BJ (cell line): ENCODE measurements around the gene COL6A3. TPM values are rescaled to one million over a fixed set of nuclear protein-coding genes. Genes with fewer than 3 reads are reported as not detected.

Experiments used
- CTCF ChIA-PET: fragments of 350-600 bp; formaldehyde crosslinking; extraction: SDS; loops from one replicate; lab custom pipeline; 2021; ENCODE audit warnings: antibody characterized with exemption, inconsistent platforms; lab: Yijun Ruan, JAX
- POLR2A ChIA-PET: fragments of 300-600 bp; sonication (Branson Sonifier 250); formaldehyde crosslinking; extraction: SDS; loops from one replicate; lab custom pipeline; 2021; ENCODE audit warnings: antibody characterized with exemption; lab: Charles Lee
- DNase-seq: peaks from one replicate; pipeline ENCODE4 v3.0.0-alpha.2; 2011; ENCODE audit warnings: low read depth
- H3K27me3 ChIP-seq: 2 replicates; pipeline ENCODE4 v1.6.0; 2011; ENCODE audit warnings: low read length; ENCODE audit not compliant: control insufficient read depth, insufficient read depth
- H3K36me3 ChIP-seq: 2 replicates; pipeline ENCODE4 v1.5.1; 2011; ENCODE audit warnings: low read length; ENCODE audit not compliant: control insufficient read depth, insufficient read depth
- H3K4me3 ChIP-seq: 2 replicates; pipeline ENCODE4 v1.5.1; 2011; ENCODE audit warnings: low read depth, mild to moderate bottlenecking, control low read depth, low read length
- CTCF ChIP-seq: IDR thresholded peaks from 2 replicates; pipeline ENCODE4 v1.5.1; 2011; ENCODE audit warnings: low read depth, mild to moderate bottlenecking, control low read depth, inconsistent platforms, low read length, moderate library complexity; ENCODE audit not compliant: insufficient read depth
- polyA plus RNA-seq: library from polyadenylated mRNA; depleted of rRNA; stranded (reverse); fragments of >200 nt; gene quantifications from 2 replicates; pipeline ENCODE4 v1.2.3, GENCODE V29; 2011

COL6A3 gene
- polyA plus RNA-seq, 1 experiment, result 695 TPM

- POLR2A ChIA-PET, result no interaction called here
- DNase-seq, result no peak
- H3K36me3 ChIP-seq, result peaks cover 54% of the 10 kb centered on the region
- CTCF ChIA-PET, result interaction anchor here (0.9 to 1.6 kb wide), 3 partner anchors 8 to 221 kb away, joined by 3 to 4 read pairs (median 4); no protein-coding TSS in a partner anchor
- TF ChIP-seq CTCF, result no peak
- no peaks in the 10 kb centered on the region for H3K27me3 ChIP-seq
- H3K4me3 ChIP-seq, result no peak overlapping the region
Measured at GRCh38 chr2:237341872-237342271, 72.1 kb downstream of the COL6A3 start.

GRCh38 chr2:237337586-237337985 is 76.4 kb downstream of the COL6A3 start:
- Histone ChIP-seq H3K4me3 (no peak overlapping the region), H3K36me3 (peaks cover 53% of the 10 kb centered on the region), H3K27me3 (no peaks in the 10 kb centered on the region)
- TF ChIP-seq CTCF, result no peak
- no peak for DNase-seq
- ChIA-PET POLR2A (no interaction called here), CTCF (interaction anchor here (0.9 to 1.6 kb wide), 3 partner anchors 8 to 172 kb away, joined by 3 to 8 read pairs (median 3); no protein-coding TSS in a partner anchor)

- H3K36me3 ChIP-seq, result peaks cover 54% of the 10 kb centered on the region
- POLR2A ChIA-PET, result no interaction called here
Measured at GRCh38 chr2:237336131-237336530, 77.8 kb downstream of the COL6A3 start.

GRCh38 chr2:237333748-237334147 is 80.2 kb downstream of the COL6A3 start:
- POLR2A ChIA-PET, result no interaction called here
- Histone ChIP-seq H3K27me3 (no peaks in the 10 kb centered on the region), H3K36me3 (peaks cover 41% of the 10 kb centered on the region), H3K4me3 (no peak overlapping the region)
- DNase-seq, result no peak
- no peak for TF ChIP-seq CTCF
- CTCF ChIA-PET, result interaction anchor here (1.0 to 2.0 kb wide), 3 partner anchors 8 to 77 kb away, joined by 3 to 4 read pairs (median 3); no protein-coding TSS in a partner anchor

More at GRCh38 chr2:237336131-237336530, 77.8 kb downstream of the COL6A3 start:
- Histone ChIP-seq H3K27me3 (no peaks in the 10 kb centered on the region), H3K4me3 (no peak overlapping the region)
- CTCF ChIA-PET, result interaction anchor here (0.8 to 1.6 kb wide), 5 partner anchors 9 to 171 kb away, joined by 3 to 8 read pairs (median 3); no protein-coding TSS in a partner anchor
- TF ChIP-seq CTCF, result no peak
- no peak for DNase-seq

- no peak for TF ChIP-seq CTCF
- POLR2A ChIA-PET, result interaction anchor here (0.6 kb wide), 1 partner anchor 34 kb away, joined by 3 read pairs; no protein-coding TSS in a partner anchor
- H3K27me3 ChIP-seq, result no peaks in the 10 kb centered on the region
- no peak for DNase-seq
- H3K4me3 ChIP-seq, result no peak overlapping the region
- peaks cover 25% of the 10 kb centered on the region for H3K36me3 ChIP-seq
- CTCF ChIA-PET, result no interaction called here
Measured at GRCh38 chr2:237330541-237330940, 83.4 kb downstream of the COL6A3 start.
